C1 segment of cervical spinal cord (tissue), 14 donors: ENCODE results near the gene MFSD6L.
"Not testable (repeated sequence)": the region's sequence is repeated elsewhere in the genome, so short reads cannot be mapped to it uniquely, and the experiment has no call there.

Experiments used
- DNase-seq, 14 donors: peaks; one replicate each; lab custom pipeline; 2025; lab: John Stamatoyannopoulos, UW

The MFSD6L gene

DNA sequence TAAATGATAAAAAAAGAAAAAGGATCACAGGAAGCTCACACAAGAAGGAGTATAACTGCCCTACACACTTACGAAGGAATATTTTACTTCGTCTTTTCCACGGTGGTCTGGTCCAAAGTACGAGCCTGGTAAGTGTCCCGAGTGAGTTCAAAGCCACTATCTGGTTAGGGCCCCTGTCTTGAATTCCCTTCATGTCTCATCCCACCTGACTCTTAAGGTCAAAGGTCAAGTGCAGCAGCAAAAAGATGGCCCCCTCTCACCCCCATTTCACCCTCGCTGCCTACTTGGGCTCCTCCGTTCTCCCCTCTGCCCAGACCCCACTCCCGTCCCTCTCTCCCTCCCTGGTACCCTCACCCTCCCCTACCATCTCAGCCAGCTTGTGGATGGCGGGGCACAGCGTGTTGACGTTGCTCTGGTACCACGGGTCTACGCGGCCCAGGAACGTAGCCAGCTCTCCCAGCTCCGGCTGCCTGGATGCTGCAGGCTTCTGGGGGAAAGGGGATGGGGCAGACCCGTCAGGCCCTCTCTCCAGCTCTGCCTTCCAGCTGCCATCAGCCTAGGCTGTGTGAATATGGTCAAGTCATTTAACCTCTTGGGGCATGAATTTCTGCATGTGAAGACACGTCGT lies 27.8 kb upstream of the MFSD6L start:
- DNase-seq = no peak

DNA sequence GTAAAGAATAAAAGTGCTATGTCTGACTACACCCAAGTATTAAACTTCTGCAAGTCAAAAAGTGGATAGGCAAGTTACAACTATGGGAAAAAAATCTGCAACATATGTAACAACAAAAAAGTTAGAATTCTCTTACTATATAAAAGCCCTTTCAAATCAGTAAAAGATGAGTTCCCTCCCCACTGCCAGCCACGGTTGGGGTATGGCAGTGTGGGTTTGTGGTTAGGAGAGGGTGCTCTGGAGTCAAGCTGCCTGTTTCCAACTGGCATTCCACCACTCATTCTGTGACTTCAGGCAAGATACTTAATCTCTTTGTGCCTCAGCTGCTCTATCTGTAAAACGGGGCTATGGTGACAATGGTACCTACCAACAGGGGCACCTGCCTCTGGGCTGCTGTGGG lies 26.6 kb upstream of the MFSD6L start:
- no peak for DNase-seq

DNA sequence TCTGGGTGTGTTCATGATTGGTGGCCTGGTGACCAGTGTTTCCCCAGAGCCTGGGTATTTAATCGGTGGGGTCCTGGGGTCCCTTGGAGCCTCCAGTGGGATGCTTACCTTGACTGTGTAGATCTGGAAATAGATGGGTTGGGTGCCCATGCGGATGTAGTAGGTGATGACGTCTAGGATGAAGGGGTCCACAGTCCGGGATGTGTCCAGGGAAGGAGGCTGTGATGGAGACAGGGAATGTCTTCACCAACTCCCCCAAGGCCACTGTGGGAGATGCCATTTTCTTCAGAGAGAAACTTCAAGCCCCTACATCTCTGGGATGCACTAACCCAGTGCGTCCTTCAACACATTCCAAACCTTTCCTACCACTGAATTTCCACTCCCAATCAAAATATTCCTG lies 24.1 kb upstream of the MFSD6L start:
- DNase-seq = no peak

DNA sequence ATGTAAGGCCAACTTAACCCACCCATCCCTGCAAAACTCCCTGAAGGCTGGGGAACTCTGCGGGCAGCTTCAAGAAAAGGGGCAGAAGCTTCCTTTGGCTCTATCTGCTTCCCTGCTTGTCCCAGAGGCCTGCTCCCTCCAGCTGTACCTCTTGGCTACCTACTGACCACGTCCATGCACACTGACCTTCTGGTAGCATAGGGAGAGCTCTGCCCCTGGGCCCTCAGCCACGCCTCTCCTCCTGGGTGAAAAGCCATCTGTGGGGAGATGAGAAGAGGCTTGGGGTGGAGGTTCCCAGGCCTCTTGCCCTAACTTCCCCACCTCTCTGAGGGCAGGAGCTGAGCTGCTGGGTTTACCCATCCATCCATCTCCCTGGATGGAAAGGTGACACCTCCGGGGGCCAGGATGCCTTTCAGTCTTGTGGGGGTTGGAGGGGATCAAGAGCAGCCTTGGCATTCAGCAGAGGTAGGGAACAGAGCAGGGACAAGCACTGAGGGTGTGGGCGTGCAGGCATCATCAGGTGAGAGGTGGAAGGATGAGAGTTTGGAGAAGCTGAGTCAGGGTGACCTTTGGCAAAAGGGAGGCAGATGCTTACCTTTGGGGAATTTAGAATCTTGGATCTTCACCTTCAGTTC lies 23.4 kb upstream of the MFSD6L start:
- DNase-seq = no peak

DNA sequence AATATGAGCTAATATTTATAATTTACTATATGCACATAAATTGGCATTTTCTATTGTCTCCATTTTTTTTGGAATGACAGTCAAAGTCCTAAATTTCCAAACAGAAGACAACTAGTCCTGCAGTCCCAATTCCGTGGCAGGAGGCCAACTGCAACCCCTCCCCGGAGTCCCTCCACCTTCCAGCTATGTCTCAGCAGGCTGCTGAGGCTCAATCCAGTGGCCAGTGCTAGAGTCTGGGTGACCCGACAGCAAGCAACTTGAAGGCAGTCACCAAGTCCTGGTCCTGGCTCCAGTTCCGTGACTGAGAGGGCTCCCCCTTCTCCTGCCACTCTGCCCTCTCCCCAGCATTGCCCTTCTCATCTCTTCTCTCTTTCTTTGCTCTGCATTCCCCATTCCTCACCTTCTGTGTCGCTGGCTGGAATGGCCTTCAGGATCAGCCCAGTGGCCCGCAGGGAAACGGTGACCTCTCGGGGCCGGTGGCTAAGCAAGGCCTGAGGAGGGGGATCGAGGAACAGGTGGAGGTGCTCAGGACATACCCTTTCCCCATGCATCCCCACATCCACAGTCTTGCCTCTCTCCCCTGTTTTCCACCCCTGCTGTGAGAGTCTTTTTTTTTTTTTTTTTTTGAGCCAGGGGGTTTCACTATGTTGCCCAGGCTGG lies 22.4 kb upstream of the MFSD6L start:
- DNase-seq = no peak

DNA sequence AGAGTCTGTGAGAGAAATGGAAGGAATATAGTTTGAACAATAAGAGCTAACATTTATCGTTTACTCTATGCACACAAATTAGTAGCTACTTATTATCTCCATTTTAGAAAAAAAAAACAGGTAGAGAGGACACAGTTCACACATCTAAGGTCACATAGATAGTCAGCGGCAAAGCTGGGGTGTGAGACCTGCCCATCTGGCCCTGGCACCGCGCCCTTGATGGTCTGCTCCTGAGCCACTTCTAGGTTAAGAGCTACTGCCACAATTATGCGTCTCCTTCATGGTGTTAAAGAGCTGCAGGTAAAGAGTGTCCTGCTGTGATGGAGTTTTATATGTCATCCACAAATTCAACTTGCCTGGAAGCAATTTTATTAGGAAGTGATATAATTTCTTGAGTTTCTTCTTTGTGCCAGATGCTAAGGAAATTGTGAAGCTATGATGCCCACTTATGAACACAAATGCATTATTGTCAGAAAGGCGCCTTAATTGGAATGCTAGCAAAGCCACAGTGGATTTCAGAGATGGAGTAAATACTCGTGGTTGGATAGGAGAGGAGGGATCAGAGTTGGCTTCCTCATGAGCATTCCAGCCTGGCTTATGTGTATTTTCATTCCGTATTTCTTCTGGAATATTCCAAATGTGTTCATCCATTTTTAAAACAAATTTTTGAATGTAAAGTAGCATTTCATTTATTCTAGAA lies 21.3 kb upstream of the MFSD6L start:
- no peak for DNase-seq

DNA sequence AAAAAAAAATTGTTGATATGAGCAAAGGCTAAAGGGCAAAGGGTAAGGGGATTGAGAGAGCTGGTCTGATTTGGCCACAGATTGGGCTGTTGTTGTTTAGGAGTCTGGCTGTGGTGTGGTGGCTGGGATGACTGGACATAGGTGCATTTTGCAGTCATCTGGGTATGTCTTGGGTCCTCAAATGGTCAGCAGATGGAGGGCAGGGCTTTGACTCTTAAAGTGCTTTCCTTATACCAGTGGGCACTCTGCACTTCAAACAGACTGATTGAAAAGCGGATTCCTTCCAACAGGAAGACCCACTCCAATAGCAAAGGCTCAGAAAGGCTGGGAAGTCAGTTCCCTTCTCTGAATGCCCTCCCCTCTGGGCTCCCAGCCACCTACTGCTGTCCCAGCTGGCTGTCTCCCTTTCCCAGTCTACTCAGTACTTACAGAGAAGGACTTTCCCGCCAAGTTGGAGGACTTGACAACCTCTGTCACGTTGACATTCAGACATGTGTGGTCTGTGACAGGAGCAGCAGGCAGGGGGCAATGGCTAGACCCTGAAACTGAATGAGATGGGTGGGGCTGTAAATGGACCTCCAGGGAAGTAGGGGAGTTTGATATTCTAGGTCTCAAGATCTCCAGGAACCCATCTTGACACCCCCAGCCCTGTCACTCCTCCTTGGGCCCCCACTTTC lies 19.6 kb upstream of the MFSD6L start:
- no peak for DNase-seq

DNA sequence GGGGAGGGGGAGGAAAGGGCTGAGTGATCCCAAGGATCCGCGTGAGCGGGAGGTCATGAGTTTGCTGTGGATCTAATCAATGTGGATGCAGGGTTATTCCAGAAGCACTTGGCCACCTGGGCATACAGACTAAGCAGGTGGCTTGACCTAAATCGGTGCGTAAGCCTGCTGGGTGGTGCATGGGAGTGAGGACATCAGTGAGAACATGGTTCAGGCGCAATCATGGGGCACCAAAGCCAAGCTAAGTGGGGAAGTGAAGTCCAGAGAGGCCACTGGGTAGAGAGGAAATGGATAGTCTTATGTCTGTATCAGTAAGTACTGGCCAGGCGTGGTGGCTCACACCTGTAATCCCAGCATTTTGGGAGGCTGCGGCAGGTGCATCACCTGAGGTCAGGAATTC lies 18.9 kb upstream of the MFSD6L start:
- no peak for DNase-seq

DNA sequence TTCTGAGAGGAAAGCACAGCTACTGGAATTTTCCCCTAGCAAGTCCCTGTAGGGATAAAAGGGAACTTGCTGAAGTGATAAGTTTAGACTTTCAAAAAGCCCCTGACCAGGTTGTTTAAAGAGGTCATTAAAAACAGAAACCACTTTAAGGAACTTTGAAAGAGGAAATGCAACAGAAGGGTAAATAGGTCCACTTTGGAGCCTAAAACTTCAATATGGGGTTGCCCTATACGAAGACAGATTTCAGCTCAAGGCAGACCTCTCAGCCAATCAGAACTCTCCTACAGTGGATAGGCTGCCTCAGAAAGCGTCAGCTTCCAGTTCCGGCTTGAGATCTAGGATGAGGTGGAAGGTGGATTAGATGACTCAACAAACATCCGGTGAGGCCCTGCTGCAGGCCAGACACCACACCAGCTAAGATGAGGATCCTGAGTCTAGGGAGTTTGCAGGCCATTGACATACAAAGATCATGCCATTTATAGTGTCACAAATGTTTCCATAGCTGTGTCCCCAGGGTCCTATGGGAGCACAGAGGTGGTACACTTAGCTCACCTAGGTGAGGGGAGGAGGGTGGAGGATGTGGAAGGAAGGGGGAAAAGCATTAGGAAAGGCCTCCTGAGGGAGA lies 7.9 kb upstream of the MFSD6L start:
- DNase-seq = peak in 4 of 14 donors; percentile 8 to 35 (median 19)

DNA sequence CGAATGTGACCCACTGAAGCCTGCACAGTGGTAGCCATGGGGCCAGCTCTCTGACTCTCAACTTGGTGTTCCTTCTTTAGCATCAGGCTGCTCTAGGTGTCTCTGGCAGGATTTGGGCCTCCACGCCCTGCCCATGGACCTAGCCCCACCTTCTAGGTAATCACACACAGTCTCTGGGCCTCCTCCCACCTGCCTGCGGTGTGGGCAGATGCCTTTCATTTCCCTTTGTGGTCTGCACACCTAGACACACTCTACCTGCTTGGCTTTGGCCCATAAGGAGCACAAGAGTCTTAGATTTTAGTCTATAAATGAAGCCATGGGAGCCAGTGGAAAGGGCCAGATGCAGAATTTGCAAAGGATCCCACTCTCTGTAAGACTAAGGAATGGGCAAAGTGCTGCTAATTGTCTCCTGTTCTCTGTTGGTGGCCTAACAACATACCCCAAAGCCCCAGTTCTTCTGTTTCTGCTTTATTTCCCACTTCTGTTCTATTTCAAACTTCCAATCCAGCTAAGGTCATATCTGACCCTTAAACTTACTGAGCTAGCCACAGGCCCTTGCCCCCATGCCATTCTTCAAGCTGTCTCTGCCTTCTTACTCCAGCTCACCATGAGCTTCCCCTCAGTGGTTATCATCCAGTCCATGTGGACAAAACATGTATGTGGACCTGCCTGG lies 7.2 kb upstream of the MFSD6L start:
- no peak for DNase-seq

DNA sequence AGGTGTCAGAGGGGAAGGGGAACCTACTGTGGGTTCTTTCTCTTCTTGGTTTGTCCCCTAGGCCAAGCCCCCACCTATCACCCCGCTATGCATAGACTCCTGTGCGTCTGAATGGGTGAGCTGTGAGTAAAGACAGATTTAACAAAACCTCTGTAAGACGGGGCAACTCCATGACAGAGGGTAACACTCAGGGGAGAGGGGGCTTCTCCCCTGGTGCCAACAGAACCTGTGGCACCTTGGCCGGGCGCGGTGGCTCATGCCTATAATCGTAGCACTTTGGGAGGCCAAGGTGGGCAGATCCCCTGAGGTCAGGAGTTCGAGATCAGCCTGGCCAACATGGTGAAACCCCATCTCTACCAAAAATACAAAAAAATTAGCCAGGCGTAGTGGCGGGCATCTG lies 6.2 kb upstream of the MFSD6L start:
- DNase-seq = not testable (repeated sequence)

DNA sequence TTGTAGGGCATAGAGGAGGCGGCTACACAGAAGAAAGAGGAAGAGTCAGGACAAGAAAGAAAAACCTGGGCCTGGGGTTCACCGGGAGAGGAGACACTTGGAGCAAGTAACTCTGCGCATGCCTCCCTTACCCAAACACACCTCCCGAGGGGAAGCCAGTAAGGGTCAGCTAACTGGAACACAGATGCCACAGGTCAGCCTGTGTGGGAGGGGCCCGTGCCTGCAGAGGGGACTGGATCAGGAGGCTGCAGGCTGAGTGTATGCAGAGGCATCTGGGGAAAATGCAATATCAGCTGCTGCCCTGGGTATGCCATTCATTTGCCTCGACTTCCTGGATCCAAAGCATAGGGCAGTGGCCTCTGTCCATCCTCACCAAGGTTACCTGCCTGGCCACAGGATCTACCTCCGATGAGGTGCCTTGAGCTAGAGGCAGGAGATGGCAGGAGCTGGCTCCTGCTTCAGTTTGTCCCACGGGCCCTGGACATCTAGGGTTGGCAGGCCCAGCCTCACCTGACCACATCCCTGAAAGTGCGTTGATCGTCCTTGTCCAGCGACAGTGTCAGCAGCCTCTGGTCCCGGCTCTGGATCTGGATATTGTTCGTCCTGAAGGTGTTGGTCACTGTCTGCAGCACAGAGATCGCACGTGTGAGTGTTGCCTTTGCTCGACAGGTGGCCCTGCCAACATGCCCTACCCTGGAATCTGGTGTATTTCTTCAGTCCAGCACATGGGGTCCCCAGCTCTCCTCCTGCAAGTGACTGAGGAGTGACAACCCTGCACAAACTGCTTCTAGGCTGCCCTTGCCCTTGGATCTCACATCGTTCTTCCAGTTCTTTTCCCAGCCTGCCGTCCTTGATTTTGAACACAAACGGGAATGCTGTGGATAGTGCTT lies 4.6 kb upstream of the MFSD6L start:
- no peak for DNase-seq

DNA sequence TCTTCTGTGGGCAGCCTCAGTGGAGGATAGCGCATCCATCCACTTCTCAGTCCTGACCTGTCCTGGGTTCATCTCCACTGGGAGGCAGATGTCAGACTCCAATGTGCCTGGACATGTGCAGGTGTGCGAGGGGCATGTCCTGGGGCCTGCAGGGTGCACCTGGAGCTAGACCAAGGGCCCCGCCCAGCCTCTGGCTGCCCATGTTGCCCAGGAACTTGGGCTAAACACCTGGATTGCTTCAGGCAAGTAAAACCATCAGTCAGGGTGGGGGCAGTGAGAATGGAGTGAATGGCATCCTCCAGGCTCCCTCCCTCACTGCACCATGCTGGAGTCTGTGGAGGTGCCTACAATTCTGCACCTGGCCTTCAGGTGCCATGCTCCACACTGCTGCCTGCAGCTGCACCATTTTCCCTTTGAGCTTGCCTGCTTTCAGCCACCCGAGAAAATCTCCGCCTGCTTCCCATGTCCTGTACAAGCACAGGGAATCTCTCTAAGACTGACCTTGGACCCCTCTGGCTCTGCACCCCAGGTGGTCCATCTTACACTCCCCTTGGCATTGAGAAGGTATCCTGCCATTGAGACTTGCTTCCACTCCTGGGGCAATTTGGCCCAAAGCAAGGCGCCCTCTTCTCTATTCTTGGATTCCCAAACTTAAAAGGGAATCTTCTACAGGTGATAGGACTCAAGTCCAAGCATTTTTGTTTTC lies 2.1 kb upstream of the MFSD6L start:
- DNase-seq = no peak

DNA sequence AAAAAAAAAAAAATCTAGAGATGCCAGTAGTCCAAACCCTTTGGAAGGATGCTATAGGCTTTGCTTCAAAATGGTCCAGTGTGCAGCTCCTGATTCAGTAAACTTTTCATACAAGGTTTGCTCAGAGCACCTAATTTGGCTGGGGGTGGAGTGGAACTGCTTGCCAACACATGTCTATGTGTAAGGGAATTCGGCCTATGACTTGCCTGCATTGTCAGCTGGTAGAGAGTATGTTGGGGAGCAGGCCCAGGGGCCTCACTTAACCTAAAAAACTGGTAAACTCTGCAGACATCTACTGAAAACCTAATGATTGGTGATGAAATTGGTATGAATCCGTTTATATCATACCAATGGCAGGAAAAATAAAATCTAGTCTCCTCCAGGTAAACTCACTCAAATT lies 1.5 kb upstream of the MFSD6L start:
- no peak for DNase-seq

DNA sequence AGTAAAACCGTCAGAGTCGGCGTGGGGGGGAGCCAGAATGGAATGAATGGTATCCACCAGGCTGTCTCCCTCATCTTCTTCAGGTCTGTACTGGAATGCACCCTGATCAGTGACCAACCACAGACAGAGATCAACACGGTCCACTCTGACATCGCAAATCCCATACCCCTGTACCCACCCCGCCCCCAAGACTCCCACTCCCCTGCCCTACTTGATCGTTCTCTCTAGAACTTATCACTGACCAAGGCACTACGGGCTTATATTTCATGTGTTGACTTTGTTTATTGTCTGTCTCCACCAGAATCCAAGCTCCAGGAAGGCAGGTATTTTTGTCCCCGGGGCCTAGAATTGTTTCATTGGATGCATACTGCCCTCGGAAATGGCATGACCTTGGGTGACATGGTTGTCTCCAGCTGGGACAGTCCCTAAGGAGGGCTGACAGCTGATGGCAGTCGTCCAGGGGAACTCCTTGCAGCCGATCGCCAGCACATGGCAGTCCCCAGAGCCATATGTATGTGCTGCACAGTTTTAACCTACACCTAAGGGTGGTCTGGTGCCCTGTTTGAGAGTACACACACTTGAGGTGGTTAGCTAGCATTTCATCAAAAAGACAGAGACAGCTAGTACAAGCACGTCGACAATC lies 526 bp upstream of the MFSD6L start:
- DNase-seq = no peak

DNA sequence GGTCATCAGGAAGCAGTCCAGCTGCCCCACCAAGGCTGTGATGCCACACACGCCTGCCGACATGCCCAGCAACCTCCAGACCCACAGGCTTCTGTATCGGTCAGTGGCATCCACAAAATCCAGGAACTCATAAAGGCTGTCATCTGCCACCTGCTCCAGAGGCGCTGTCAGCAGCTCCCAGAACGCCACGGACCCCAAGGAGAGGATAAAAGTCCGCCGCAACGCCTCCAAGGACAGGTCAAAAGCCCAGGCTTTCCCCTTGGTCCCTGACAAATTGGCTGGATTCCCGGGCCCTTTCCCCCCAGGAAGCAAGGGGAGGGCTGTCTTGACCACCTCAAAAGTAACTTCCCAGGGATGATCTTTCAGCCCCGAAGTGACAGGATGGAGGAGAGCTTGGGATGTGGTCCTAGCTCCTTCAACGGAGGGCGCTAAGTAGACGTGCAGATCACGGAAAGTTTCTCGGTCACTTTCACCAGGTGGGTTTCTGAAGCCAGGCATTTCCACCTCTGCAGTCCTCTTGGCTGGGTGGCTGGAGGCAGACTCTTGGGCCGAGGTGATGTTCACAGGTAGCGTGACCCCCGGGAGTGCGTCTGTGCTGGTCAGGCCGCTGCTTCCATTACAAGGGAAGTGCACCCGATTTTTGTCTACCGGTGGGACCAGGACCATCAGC lies 854 bp downstream of the MFSD6L start:
- DNase-seq = no peak

DNA sequence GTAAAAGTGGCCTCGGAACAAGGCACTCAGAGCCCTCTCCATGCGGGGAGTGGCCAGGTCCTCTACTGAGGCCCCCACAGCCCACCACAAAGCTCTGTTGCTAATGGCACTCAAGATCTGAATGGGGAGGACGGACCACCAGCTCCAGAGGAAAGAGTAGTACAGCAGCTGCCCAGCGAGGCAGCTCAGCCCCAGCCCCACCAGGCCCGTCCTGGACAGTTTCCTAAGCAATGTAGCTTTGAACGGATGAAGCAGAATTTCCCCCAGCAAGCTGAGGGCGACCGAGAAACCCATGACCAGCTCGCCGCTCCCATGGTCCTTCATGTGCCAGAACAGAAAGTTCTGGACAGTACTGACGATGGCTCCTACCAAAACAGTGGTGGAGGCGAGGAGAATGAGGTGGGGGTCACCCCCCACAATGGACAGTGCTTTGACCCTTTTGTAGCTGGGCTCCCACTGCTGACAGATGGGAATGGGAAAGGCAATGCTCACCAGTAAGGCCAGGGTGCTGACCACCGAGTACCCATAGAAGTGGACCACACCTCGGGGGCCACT lies 1.5 kb downstream of the MFSD6L start:
- DNase-seq = no peak

DNA sequence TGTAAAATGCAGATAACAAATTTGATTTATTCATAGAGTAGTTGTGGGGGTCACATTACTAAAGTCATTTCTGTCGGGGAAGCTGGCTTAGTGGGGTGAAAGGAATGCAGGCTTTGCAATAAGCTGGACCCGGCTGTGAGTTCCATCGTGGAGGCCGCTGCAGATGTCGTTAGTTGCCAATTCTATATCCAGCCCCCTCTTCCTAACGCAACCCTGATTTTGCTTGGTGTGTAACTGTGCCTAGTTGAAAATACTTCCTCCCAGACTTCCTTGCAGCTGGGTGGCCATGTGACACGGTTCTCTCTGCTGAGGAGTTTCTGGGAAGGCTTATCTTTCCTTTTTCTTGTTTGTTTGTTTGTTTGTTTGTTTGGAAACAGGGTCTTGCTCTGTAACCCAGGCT lies 4.5 kb downstream of the MFSD6L start:
- DNase-seq = no peak
